PFSK-1 (cell line): Measurements from ENCODE around the gene FNBP1.

Source experiments
- FOXP2 ChIP-seq: optimal IDR thresholded peaks from 2 replicates; pipeline ENCODE3; 2011; ENCODE audit warnings: borderline replicate concordance, control low read depth, inconsistent platforms; ENCODE audit not compliant: insufficient read depth; ENCODE audit errors: extremely low read length, extremely low read depth
- POLR2AphosphoS5 ChIP-seq: IDR thresholded peaks from 2 replicates; pipeline ENCODE4 v1.6.1; 2012; ENCODE audit warnings: low read depth, mild to moderate bottlenecking, control low read depth, low read length, moderate library complexity
- REST ChIP-seq, 2 experiments: IDR thresholded peaks; 2 replicates each; pipeline versions ENCODE4 v1.6.1 to v1.8.0; 2011 to 2012; ENCODE audit warnings: low read depth in 2 of 2, low read length in 2 of 2, control low read depth in 1 of 2, inconsistent platforms in 1 of 2, mild to moderate bottlenecking in 1 of 2, moderate library complexity in 1 of 2; ENCODE audit not compliant: insufficient read depth in 1 of 2
- SIN3A ChIP-seq: IDR thresholded peaks from 2 replicates; pipeline ENCODE4 v1.6.1; 2012; ENCODE audit warnings: mild to moderate bottlenecking, low read length, moderate library complexity, borderline replicate concordance; ENCODE audit not compliant: insufficient read depth
- TAF1 ChIP-seq: IDR thresholded peaks from 2 replicates; pipeline ENCODE4 v1.6.1; 2012; ENCODE audit warnings: low read length, control low read depth, borderline replicate concordance; ENCODE audit not compliant: insufficient read depth

The FNBP1 gene

GRCh38 chr9:129851821-129852220 is 191.2 kb downstream of the FNBP1 start:
- TF ChIP-seq TAF1 (no peak), REST (IDR thresholded peaks at IDR 0.05; ENCODE audit: insufficient read depth in 1 of 2, low read depth in 2 of 2, low read length in 2 of 2) (no peak), FOXP2 (no peak), POLR2AphosphoS5 (no peak), SIN3A (no peak)

- no peak for TF ChIP-seq SIN3A
- no peak for TF ChIP-seq TAF1
- no peak for TF ChIP-seq FOXP2
- no peak for TF ChIP-seq REST (IDR thresholded peaks at IDR 0.05; ENCODE audit: insufficient read depth in 1 of 2, low read depth in 2 of 2, low read length in 2 of 2)
- TF ChIP-seq POLR2AphosphoS5, result no peak
Measured at GRCh38 chr9:129850821-129851550, 192.0 kb downstream of the FNBP1 start.

GRCh38 chr9:129849901-129850300 is 193.1 kb downstream of the FNBP1 start:
- TF ChIP-seq SIN3A (no peak), TAF1 (no peak), FOXP2 (no peak), REST (IDR thresholded peaks at IDR 0.05; ENCODE audit: insufficient read depth in 1 of 2, low read depth in 2 of 2, low read length in 2 of 2) (no peak), POLR2AphosphoS5 (no peak)

GRCh38 chr9:129848712-129849441 is 194.1 kb downstream of the FNBP1 start:
- TF ChIP-seq SIN3A (no peak), REST (IDR thresholded peaks at IDR 0.05; ENCODE audit: insufficient read depth in 1 of 2, low read depth in 2 of 2, low read length in 2 of 2) (no peak), TAF1 (no peak), POLR2AphosphoS5 (no peak), FOXP2 (no peak)
